ENCODE results near the gene TPRKB.

DNA sequence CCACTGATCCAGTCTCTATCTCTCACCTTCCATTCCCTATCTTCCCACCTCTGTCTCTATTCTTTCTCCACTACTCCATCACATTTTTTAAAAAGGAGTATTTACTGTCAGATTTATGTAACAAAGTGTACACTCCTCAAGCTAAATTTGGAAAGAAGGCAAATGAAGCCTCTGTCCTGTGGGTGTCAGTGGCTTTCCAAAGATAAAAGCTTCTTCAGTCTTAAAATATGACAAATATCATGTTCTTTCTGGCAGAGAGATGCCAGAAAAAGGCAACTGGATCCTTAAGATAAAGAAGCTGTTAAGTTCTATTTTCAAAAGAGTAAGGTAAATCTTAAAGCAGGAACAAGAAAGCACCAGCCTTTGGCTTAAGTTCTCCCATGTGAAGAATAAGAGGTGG is 35.7 kb upstream of the TPRKB start:
- TF ChIP-seq POLR2A (IDR thresholded peaks at IDR 0.05) (no peak), POLR2AphosphoS5 (IDR thresholded peaks at IDR 0.05) (no peak)
- TF ChIP-seq, protein P1, sequence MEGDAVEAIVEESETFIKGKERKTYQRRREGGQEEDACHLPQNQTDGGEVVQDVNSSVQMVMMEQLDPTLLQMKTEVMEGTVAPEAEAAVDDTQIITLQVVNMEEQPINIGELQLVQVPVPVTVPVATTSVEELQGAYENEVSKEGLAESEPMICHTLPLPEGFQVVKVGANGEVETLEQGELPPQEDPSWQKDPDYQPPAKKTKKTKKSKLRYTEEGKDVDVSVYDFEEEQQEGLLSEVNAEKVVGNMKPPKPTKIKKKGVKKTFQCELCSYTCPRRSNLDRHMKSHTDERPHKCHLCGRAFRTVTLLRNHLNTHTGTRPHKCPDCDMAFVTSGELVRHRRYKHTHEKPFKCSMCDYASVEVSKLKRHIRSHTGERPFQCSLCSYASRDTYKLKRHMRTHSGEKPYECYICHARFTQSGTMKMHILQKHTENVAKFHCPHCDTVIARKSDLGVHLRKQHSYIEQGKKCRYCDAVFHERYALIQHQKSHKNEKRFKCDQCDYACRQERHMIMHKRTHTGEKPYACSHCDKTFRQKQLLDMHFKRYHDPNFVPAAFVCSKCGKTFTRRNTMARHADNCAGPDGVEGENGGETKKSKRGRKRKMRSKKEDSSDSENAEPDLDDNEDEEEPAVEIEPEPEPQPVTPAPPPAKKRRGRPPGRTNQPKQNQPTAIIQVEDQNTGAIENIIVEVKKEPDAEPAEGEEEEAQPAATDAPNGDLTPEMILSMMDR (IDR thresholded peaks at IDR 0.05), result no peak

All from prostate gland (tissue), 2 donors.